ENCODE data around the gene TAAR8.
A peak's percentile ranks its signal among the peaks of the same experiment; 100 is the strongest.
"Not testable (repeated sequence)": the region's sequence is repeated elsewhere in the genome, so short reads cannot be mapped to it uniquely, and the experiment has no call there.

The TAAR8 gene

GRCh38 chr6:132524646-132525045 is 27.8 kb upstream of the TAAR8 start:
- H3K4me1 Mint-ChIP-seq (ENCODE audit: low read depth in 2 of 2), result no peaks in the 10 kb centered on the region
- DNase-seq (no peak), ATAC-seq (replicated peaks) (no peak)
- no peak overlapping the region for H3K4me3 Mint-ChIP-seq
- no peaks in the 10 kb centered on the region for H3K36me3 Mint-ChIP-seq (ENCODE audit: insufficient read depth)
- H3K27ac Mint-ChIP-seq, result no peak overlapping the region
- H3K9me3 Mint-ChIP-seq, result no peaks in the 10 kb centered on the region
- peaks cover 57 to 66% of the 10 kb centered on the region in 2 donors for H3K27me3 Mint-ChIP-seq

GRCh38 chr6:132525866-132526265 is 26.6 kb upstream of the TAAR8 start:
- Mint-ChIP-seq H3K36me3 (ENCODE audit: insufficient read depth) (no peaks in the 10 kb centered on the region), H3K27ac (no peak overlapping the region), H3K4me3 (no peak overlapping the region), H3K4me1 (ENCODE audit: low read depth in 2 of 2) (peaks cover 0 to 3% of the 10 kb centered on the region in 2 donors), H3K27me3 (peaks cover 49 to 58% of the 10 kb centered on the region in 2 donors), H3K9me3 (no peaks in the 10 kb centered on the region)
- ATAC-seq (replicated peaks), result no peak
- DNase-seq, result no peak

- H3K36me3 Mint-ChIP-seq (ENCODE audit: insufficient read depth), result no peaks in the 10 kb centered on the region
- ATAC-seq (replicated peaks), result no peak
Observed at GRCh38 chr6:132526461-132526860, 26.0 kb upstream of the TAAR8 start.

GRCh38 chr6:132527791-132528190 is 24.7 kb upstream of the TAAR8 start:
- no peaks in the 10 kb centered on the region for H3K36me3 Mint-ChIP-seq (ENCODE audit: insufficient read depth)
- H3K4me1 Mint-ChIP-seq (ENCODE audit: low read depth in 2 of 2), result peaks cover 0 to 3% of the 10 kb centered on the region in 2 donors
- H3K27me3 Mint-ChIP-seq, result peaks cover 45 to 54% of the 10 kb centered on the region in 2 donors
- H3K9me3 Mint-ChIP-seq, result no peaks in the 10 kb centered on the region
- ATAC-seq (replicated peaks) (no peak), DNase-seq (no peak)
- H3K27ac Mint-ChIP-seq, result no peak overlapping the region
- H3K4me3 Mint-ChIP-seq, result no peak overlapping the region

More at GRCh38 chr6:132526461-132526860, 26.0 kb upstream of the TAAR8 start:
- no peaks in the 10 kb centered on the region for H3K9me3 Mint-ChIP-seq
- H3K27me3 Mint-ChIP-seq, result peaks cover 46 to 54% of the 10 kb centered on the region in 2 donors
- peaks cover 0 to 3% of the 10 kb centered on the region in 2 donors for H3K4me1 Mint-ChIP-seq (ENCODE audit: low read depth in 2 of 2)
- no peak overlapping the region for H3K27ac Mint-ChIP-seq
- DNase-seq, result no peak
- no peak overlapping the region for H3K4me3 Mint-ChIP-seq

GRCh38 chr6:132530293-132530974 is 22.0 kb upstream of the TAAR8 start:
- peaks cover 0 to 3% of the 10 kb centered on the region in 2 donors for H3K4me1 Mint-ChIP-seq (ENCODE audit: low read depth in 2 of 2)
- no peak overlapping the region for H3K4me3 Mint-ChIP-seq
- peak; percentile 75 for ATAC-seq (replicated peaks)
- peaks cover 22 to 42% of the 10 kb centered on the region in 2 donors for H3K27me3 Mint-ChIP-seq
- peaks cover 0 to 3% of the 10 kb centered on the region in 2 donors for H3K9me3 Mint-ChIP-seq
- DNase-seq, result peak; percentile 62 to 69 (median 63)
- no peaks in the 10 kb centered on the region for H3K36me3 Mint-ChIP-seq (ENCODE audit: insufficient read depth)
- no peak overlapping the region for H3K27ac Mint-ChIP-seq

- ATAC-seq (replicated peaks); DNase-seq; H3K36me3 Mint-ChIP-seq (ENCODE audit: insufficient read depth); H3K4me1 Mint-ChIP-seq (ENCODE audit: low read depth in 2 of 2); H3K9me3 Mint-ChIP-seq; H3K4me3 Mint-ChIP-seq: not testable (repeated sequence)
- Mint-ChIP-seq H3K27ac (peak overlapping the region in 1 of 2 donors; percentile 47), H3K27me3 (peaks cover 27 to 35% of the 10 kb centered on the region in 2 donors)
Observed at GRCh38 chr6:132534546-132534945, 17.9 kb upstream of the TAAR8 start.

GRCh38 chr6:132537145-132537544 is 15.3 kb upstream of the TAAR8 start:
- Mint-ChIP-seq H3K4me1 (ENCODE audit: low read depth in 2 of 2) (no peaks in the 10 kb centered on the region), H3K36me3 (ENCODE audit: insufficient read depth) (no peaks in the 10 kb centered on the region), H3K9me3 (peaks cover 0 to 3% of the 10 kb centered on the region in 2 donors), H3K27ac (no peak overlapping the region), H3K27me3 (peaks cover 37 to 50% of the 10 kb centered on the region in 2 donors), H3K4me3 (no peak overlapping the region)
- ATAC-seq (replicated peaks) (no peak), DNase-seq (no peak)

- Mint-ChIP-seq H3K4me3 (no peak within 1 kb of the TSS), H3K9me3 (peaks cover 0 to 3% of the 10 kb centered on the region in 2 donors), H3K36me3 (ENCODE audit: insufficient read depth) (no peaks in the 10 kb centered on the region), H3K27ac (no peak within 1 kb of the TSS), H3K4me1 (ENCODE audit: low read depth in 2 of 2) (no peaks in the 10 kb centered on the region), H3K27me3 (peaks cover 37 to 50% of the 10 kb centered on the region in 2 donors)
- DNase-seq (no peak), ATAC-seq (replicated peaks) (no peak)
Observed at GRCh38 chr6:132537977-132538376, 14.5 kb upstream of the TAAR8 start, which contains the start of gene TAAR9. Gene TAAR9 (plus strand): TSS chr6:132538277. CDS start chr6:132538290, 13 bp downstream.

- H3K27me3 Mint-ChIP-seq, result peaks cover 26 to 34% of the 10 kb centered on the region in 2 donors
- ATAC-seq (replicated peaks) (no peak), DNase-seq (no peak)
- no peaks in the 10 kb centered on the region for H3K4me1 Mint-ChIP-seq (ENCODE audit: low read depth in 2 of 2)
- no peaks in the 10 kb centered on the region for H3K36me3 Mint-ChIP-seq (ENCODE audit: insufficient read depth)
- no peaks in the 10 kb centered on the region for H3K9me3 Mint-ChIP-seq
- no peak overlapping the region for H3K27ac Mint-ChIP-seq
- H3K4me3 Mint-ChIP-seq, result no peak overlapping the region
Observed at GRCh38 chr6:132544826-132545225, 7.6 kb upstream of the TAAR8 start.

- Mint-ChIP-seq H3K9me3 (no peaks in the 10 kb centered on the region), H3K27me3 (peaks cover 28 to 34% of the 10 kb centered on the region in 2 donors), H3K4me1 (ENCODE audit: low read depth in 2 of 2) (no peaks in the 10 kb centered on the region), H3K27ac (no peak overlapping the region), H3K4me3 (no peak overlapping the region), H3K36me3 (ENCODE audit: insufficient read depth) (no peaks in the 10 kb centered on the region)
- ATAC-seq (replicated peaks), result no peak
- no peak for DNase-seq
Observed at GRCh38 chr6:132548746-132549463, 3.6 kb upstream of the TAAR8 start.

- no peak overlapping the region for H3K27ac Mint-ChIP-seq
- no peak overlapping the region for H3K4me3 Mint-ChIP-seq
- DNase-seq (no peak), ATAC-seq (replicated peaks) (no peak)
- H3K4me1 Mint-ChIP-seq (ENCODE audit: low read depth in 2 of 2), result no peaks in the 10 kb centered on the region
- no peaks in the 10 kb centered on the region for H3K9me3 Mint-ChIP-seq
- H3K27me3 Mint-ChIP-seq, result peaks cover 37 to 38% of the 10 kb centered on the region in 2 donors
- H3K36me3 Mint-ChIP-seq (ENCODE audit: insufficient read depth), result no peaks in the 10 kb centered on the region
Observed at GRCh38 chr6:132551214-132551613, 1.3 kb upstream of the TAAR8 start.

- H3K27me3 Mint-ChIP-seq, result peaks cover 38 to 69% of the 10 kb centered on the region in 2 donors
- not testable (repeated sequence) for H3K9me3 Mint-ChIP-seq; ATAC-seq (replicated peaks); H3K36me3 Mint-ChIP-seq (ENCODE audit: insufficient read depth); H3K4me3 Mint-ChIP-seq; DNase-seq; H3K27ac Mint-ChIP-seq; H3K4me1 Mint-ChIP-seq (ENCODE audit: low read depth in 2 of 2)
Observed at GRCh38 chr6:132560087-132560486, 7.6 kb downstream of the TAAR8 start.

- no peak for DNase-seq
- H3K36me3 Mint-ChIP-seq (ENCODE audit: insufficient read depth), result no peaks in the 10 kb centered on the region
- no peaks in the 10 kb centered on the region for H3K9me3 Mint-ChIP-seq
- no peak for ATAC-seq (replicated peaks)
- peaks cover 35 to 57% of the 10 kb centered on the region in 2 donors for H3K27me3 Mint-ChIP-seq
- H3K27ac Mint-ChIP-seq, result no peak overlapping the region
- no peak overlapping the region for H3K4me3 Mint-ChIP-seq
- H3K4me1 Mint-ChIP-seq (ENCODE audit: low read depth in 2 of 2), result no peaks in the 10 kb centered on the region
Observed at GRCh38 chr6:132566404-132566803, 13.9 kb downstream of the TAAR8 start.

GRCh38 chr6:132567566-132567965 is 15.1 kb downstream of the TAAR8 start:
- ATAC-seq (replicated peaks), result no peak
- H3K36me3 Mint-ChIP-seq (ENCODE audit: insufficient read depth), result no peaks in the 10 kb centered on the region

More at GRCh38 chr6:132567566-132567965, 15.1 kb downstream of the TAAR8 start:
- no peaks in the 10 kb centered on the region for H3K9me3 Mint-ChIP-seq
- no peaks in the 10 kb centered on the region for H3K4me1 Mint-ChIP-seq (ENCODE audit: low read depth in 2 of 2)
- DNase-seq, result no peak
- no peak overlapping the region for H3K4me3 Mint-ChIP-seq
- no peak overlapping the region for H3K27ac Mint-ChIP-seq
- peaks cover 43 to 56% of the 10 kb centered on the region in 2 donors for H3K27me3 Mint-ChIP-seq

Data from effector memory CD8-positive, alpha-beta T cell (primary cell).